ENCODE measurements around the gene SDHA. TPM values are rescaled to one million over a fixed set of nuclear protein-coding genes. Genes with fewer than 3 reads are reported as not detected.
"Not testable (repeated sequence)": the region's sequence is repeated elsewhere in the genome, so short reads cannot be mapped to it uniquely, and the experiment has no call there.

Gene SDHA
- total RNA-seq, 1 donor = 92.6 TPM

DNA sequence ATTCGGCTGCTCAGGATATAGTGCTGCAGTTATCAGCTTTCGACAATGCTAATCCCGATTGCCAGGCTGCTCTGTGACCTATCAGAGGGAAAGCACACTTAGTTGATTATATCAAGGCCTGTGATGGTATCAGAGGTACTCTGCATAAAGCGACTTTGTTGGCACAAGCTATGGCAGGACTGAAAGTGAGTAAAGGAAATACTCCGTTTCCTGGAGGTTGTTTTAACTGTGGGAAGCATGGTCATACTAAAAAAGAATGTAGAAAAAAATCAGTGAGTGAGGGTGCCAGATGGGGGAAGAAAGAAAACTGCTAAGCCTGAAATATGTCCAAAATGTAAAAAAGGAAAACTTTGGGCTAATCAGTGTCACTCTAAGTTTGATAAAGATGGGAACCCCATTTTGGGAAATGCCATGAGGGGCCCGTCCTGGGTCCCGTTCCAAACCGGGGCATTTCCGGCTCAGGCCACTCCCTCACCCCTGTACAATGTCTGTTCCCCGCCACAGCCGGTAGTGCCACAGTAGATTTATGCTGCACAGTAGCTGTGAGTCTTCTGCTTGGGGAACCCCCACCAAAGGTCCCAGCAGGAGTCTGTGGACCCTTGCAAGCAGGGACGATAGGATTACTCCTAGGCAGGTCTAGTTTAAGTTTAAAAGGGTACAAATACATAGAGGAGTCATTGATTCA is 25.7 kb downstream of the SDHA start:
- H3K4me3 ChIP-seq (ENCODE audit: low read depth, low read length); DNase-seq (ENCODE audit: low read depth): not testable (repeated sequence)

DNA sequence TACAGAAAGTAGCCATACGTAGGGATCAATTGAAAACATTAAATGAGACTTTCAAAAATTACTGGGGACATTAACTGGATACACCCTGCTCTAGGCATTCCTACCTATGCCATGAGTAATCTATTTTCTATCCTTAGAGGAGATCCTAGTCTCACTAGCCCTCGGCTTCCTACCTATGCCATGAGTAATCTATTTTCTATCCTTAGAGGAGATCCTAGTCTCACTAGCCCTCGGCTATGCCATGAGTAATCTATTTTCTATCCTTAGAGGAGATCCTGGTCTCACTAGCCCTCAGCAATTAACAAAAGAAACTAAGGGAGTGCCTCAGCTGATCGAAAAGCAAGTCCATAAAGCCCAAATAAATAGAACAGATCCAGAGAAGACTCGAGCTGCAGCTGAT is 27.6 kb downstream of the SDHA start:
- DNase-seq (ENCODE audit: low read depth); H3K4me3 ChIP-seq (ENCODE audit: low read depth, low read length): not testable (repeated sequence)

DNA sequence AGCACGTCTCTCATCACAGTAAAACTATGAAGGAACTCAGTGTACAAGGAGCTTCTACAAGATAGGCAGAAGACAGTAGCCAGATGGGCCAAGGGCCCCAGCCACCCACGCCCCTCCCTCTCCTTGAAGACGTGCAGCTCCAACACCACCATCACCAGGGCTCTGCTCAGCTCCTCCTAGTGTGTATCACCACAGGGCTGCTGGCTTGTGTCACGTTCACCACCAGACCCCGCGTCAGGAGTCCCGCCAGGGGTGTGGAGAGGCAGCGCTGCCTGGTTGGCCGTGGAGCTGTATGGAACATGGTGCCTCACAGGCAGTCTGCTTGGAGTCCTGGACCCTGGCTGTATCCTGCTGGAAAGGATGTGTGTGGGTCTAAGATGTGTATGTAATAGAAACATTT is 32.3 kb downstream of the SDHA start:
- not testable (repeated sequence) for DNase-seq (ENCODE audit: low read depth)

DNA sequence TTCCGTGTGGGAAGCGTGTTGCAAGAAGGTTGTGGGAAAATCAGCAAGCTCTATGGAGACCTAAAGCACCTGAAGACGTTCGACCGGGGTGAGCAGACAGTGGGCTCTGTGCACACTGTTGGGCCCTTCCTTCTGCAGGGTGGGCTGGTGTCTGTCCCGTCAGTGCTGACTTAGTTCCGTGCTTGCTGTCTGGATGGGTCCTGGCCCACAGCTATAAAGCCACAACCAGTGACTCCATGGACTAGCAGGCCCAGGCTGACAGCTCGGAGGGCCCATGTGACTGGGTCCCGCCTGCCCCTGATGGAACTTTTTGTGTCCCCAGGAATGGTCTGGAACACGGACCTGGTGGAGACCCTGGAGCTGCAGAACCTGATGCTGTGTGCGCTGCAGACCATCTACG is 32.9 kb downstream of the SDHA start:
- DNase-seq (ENCODE audit: low read depth); H3K4me3 ChIP-seq (ENCODE audit: low read depth, low read length): not testable (repeated sequence)

More for the DNA sequence above, 32.3 kb downstream of the SDHA start:
- not testable (repeated sequence) for H3K4me3 ChIP-seq (ENCODE audit: low read depth, low read length)

DNA sequence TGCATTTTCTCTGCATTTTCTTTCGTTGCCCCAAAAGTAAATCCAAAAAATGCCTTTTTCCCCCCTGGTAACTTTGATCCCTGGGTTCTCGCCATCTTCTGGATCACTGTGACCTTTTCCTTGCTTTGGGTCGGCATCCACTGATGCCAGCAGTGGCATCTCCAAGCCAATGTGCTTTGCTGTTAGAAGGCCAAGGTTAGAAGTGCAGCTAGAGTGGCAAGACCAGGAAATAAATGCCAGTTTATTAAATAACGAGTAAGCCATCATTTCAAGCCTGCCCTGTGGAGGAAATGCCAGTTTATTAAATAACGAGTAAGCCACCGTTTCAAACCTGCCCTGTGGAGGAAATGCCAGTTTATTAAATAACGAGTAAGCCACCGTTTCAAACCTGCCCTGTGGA is 33.4 kb downstream of the SDHA start:
- not testable (repeated sequence) for H3K4me3 ChIP-seq (ENCODE audit: low read depth, low read length); DNase-seq (ENCODE audit: low read depth)

DNA sequence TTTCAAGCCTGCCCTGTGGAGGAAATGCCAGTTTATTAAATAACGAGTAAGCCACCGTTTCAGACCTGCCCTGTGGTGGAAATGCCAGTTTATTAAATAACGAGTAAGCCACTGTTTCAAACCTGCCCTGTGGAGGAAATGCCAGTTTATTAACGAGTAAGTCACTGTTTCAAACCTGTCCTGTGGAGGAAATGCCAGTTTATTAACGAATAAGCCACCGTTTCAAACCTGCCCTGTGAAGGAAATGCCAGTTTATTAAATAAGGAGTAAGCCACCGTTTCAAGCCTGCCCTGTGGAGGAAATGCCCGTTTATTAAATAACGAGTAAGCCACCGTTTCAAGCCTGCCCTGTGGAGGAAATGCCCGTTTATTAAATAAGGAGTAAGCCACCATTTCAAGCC is 33.9 kb downstream of the SDHA start:
- not testable (repeated sequence) for DNase-seq (ENCODE audit: low read depth); H3K4me3 ChIP-seq (ENCODE audit: low read depth, low read length)

DNA sequence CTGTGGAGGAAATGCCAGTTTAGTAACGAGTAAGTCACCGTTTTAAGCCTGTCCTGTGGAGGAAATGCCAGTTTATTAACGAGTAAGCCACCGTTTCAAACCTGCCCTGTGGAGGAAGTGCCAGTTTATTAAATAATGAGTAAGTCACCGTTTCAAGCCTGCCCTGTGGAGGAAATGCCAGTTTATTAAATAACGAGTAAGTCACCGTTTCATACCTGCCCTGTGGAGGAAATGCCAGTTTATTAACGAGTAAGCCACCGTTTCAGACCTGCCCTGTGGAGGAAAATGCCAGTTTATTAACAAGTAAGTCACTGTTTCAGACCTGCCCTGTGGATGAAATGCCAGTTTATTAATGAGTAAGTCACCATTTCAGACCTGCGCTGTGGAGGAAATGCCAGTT is 34.4 kb downstream of the SDHA start:
- no peak for DNase-seq (ENCODE audit: low read depth)
- TF ChIP-seq, protein P1, sequence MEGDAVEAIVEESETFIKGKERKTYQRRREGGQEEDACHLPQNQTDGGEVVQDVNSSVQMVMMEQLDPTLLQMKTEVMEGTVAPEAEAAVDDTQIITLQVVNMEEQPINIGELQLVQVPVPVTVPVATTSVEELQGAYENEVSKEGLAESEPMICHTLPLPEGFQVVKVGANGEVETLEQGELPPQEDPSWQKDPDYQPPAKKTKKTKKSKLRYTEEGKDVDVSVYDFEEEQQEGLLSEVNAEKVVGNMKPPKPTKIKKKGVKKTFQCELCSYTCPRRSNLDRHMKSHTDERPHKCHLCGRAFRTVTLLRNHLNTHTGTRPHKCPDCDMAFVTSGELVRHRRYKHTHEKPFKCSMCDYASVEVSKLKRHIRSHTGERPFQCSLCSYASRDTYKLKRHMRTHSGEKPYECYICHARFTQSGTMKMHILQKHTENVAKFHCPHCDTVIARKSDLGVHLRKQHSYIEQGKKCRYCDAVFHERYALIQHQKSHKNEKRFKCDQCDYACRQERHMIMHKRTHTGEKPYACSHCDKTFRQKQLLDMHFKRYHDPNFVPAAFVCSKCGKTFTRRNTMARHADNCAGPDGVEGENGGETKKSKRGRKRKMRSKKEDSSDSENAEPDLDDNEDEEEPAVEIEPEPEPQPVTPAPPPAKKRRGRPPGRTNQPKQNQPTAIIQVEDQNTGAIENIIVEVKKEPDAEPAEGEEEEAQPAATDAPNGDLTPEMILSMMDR (IDR thresholded peaks at IDR 0.05; ENCODE audit: insufficient read depth, low read length) = no peak
- no peak overlapping the region for H3K4me3 ChIP-seq (ENCODE audit: low read depth, low read length)

DNA sequence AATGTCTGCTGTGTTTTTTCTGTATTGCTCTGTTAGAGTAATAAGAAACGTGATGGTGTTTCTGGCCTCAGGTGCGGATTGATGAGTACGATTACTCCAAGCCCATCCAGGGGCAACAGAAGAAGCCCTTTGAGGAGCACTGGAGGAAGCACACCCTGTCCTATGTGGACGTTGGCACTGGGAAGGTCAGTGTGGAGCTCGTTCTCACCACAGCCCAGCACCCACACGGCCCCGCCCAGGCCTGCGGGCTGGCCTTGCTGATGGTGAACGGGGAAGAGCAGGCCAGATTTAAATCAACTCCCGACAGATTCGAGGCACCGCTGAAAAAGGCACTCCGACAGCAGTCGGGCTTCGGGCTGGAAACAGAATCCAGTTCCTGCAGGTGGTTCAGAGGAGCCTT is 36.2 kb downstream of the SDHA start:
- not testable (repeated sequence) for H3K4me3 ChIP-seq (ENCODE audit: low read depth, low read length); DNase-seq (ENCODE audit: low read depth)

DNA sequence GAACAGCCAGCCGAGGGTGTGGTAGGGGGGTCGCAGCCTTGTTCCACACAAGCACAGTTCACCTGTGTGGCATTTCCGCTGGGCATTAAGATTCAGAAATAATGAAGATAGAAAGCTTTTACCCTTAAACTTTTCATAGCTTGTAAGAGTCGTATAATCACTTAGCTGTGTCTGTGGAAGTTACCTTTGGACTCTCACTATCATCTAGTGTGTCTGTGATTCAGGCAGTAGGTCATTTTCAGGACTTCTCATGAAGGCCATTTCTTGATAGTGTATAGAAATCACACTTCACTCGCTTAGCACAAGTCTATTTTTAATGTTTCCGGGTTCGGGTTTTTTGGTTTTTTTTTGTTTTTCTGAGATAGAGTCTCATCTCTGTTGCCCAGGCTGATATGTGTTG is 37.0 kb downstream of the SDHA start:
- H3K4me3 ChIP-seq (ENCODE audit: low read depth, low read length); DNase-seq (ENCODE audit: low read depth): not testable (repeated sequence)

DNA sequence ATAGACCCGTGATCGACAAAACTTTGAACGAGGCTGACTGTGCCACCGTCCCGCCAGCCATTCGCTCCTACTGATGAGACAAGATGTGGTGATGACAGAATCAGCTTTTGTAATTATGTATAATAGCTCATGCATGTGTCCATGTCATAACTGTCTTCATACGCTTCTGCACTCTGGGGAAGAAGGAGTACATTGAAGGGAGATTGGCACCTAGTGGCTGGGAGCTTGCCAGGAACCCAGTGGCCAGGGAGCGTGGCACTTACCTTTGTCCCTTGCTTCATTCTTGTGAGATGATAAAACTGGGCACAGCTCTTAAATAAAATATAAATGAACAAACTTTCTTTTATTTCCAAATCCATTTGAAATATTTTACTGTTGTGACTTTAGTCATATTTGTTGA is 38.2 kb downstream of the SDHA start:
- DNase-seq (ENCODE audit: low read depth); H3K4me3 ChIP-seq (ENCODE audit: low read depth, low read length): not testable (repeated sequence)

DNA sequence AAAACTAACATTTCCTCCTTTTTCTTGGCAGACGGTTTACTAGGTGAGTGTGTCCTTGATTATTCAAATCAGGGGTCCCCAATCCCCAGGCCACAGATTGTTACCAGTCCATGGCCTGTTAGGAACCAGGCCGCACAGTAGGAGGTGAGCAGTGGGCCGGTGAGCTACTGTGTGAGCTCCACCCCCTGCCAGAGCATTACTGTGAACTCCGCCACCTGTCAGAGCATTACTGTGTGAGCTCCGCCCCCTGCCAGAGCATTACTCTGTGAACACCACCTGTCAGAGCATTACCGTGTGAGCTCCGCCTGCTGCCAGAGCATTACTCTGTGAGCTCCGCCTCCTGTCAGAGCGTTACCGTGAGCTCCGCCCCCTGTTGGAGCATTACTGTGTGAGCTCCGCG is 39.0 kb downstream of the SDHA start:
- H3K4me3 ChIP-seq (ENCODE audit: low read depth, low read length) = no peak overlapping the region
- DNase-seq (ENCODE audit: low read depth) = no peak
- TF ChIP-seq, protein P1 (IDR thresholded peaks at IDR 0.05; ENCODE audit: insufficient read depth, low read length) = no peak

DNA sequence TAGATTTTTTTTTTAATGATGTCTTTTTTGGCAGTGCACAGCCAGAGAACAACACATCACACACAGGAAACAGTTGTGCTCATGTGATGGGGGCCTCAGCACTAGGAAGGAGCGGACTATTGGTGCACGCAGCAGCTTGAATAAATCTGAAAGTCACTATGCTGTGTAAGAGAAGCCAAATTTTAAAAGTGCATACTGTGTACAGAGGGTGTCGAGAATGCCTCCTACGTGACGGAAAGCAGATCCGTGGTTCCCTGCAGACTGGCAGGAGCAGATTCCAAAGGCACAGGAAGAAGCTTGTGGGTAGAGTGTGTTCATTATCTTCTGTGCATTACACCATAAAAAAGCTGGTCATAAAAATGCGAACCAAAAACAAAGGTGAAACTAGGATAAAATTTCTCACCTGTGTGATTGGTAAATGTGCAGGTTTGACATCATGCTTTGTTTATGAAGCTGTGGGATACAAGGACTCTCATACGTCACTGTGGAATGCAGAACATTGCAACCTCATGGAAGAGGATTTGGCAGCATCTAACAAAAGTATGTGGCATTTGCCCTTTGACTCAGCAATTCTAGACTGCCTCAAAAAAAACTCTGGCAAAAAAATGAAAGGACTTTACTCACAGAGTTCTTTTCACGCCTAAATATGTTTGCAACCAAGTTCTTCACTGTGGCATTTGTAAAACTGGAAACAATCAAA is 45.3 kb downstream of the SDHA start:
- DNase-seq (ENCODE audit: low read depth) = peak; percentile 95
- not testable (repeated sequence) for H3K4me3 ChIP-seq (ENCODE audit: low read depth, low read length)
